Nephron progenitor cell (in vitro differentiated cells): ENCODE results near the gene FUT4.

Experiments
- DNase-seq: peaks from one replicate; pipeline ENCODE4 v3.0.0; 2021
- H3K27ac Mint-ChIP-seq: 2 replicates; pipeline ENCODE4 v1.8.0; 2021; ENCODE audit warnings: mild to moderate bottlenecking, moderate library complexity, mixed read lengths
- H3K27me3 Mint-ChIP-seq: 2 replicates; pipeline ENCODE4 v1.8.0; 2021; ENCODE audit warnings: mild to moderate bottlenecking, low read depth, mixed read lengths; ENCODE audit not compliant: poor library complexity
- H3K36me3 Mint-ChIP-seq: 2 replicates; pipeline ENCODE4 v1.8.0; 2021; ENCODE audit warnings: low read depth, mixed read lengths
- H3K4me1 Mint-ChIP-seq: 2 replicates; pipeline ENCODE4 v1.8.0; 2021; ENCODE audit warnings: mixed read lengths
- H3K4me3 Mint-ChIP-seq: 2 replicates; pipeline ENCODE4 v1.8.0; 2021; ENCODE audit warnings: mild to moderate bottlenecking, moderate library complexity, mixed read lengths
- H3K9me3 Mint-ChIP-seq: 2 replicates; pipeline ENCODE4 v1.8.0; 2021; ENCODE audit warnings: mild to moderate bottlenecking, moderate library complexity, mixed read lengths
- TF ChIP-seq, protein P1 (sequence below): fragments of 200-600 bp; sonication (generic); IDR thresholded peaks from 2 replicates; pipeline ENCODE4 v1.5.0; 2021; ENCODE audit warnings: antibody characterized with exemption

Gene FUT4

DNA sequence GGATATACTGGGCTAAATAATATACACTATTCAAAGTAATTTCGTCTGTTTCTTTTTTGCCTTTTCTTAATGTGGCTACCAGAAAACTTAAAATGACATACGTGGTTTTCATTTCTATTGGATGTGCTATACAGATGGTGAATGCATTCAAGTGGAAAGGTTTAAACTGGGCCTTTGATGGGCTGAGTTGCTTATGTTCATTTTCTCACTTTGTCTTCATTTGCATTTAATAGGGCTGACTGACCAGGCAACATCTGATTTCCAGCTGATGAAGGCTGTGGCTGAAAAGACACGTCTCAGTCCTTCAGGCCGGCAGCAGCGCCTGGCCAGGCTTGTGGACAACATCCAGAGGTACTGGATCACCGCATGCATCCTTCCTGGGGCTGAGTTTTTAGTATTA, 51.4 kb downstream of the FUT4 start:
- H3K4me3 Mint-ChIP-seq: no peak overlapping the region

DNA sequence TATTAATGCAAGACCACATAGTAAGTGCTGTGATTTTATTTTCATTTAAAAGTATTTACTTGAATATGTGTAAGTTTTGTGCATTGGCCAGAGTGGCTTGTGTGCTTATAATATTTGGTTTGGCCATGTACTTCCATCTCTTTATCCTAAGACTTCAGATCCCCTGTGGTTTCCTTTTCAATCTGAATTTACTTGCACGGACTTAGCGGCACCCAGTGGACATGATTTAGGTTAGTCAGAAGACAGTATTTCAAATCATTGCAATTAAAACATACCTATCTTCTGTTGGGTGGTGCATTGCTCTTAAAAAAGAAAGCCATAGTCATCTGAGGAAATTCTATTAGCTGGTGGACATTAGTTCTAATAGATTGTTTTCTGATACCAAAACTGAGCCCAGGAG, 54.2 kb downstream of the FUT4 start:
- H3K4me3 Mint-ChIP-seq: no peak overlapping the region
- H3K4me1 Mint-ChIP-seq: no peaks in the 10 kb centered on the region

More for the DNA sequence above, 51.4 kb downstream of the FUT4 start:
- TF ChIP-seq, protein P1, sequence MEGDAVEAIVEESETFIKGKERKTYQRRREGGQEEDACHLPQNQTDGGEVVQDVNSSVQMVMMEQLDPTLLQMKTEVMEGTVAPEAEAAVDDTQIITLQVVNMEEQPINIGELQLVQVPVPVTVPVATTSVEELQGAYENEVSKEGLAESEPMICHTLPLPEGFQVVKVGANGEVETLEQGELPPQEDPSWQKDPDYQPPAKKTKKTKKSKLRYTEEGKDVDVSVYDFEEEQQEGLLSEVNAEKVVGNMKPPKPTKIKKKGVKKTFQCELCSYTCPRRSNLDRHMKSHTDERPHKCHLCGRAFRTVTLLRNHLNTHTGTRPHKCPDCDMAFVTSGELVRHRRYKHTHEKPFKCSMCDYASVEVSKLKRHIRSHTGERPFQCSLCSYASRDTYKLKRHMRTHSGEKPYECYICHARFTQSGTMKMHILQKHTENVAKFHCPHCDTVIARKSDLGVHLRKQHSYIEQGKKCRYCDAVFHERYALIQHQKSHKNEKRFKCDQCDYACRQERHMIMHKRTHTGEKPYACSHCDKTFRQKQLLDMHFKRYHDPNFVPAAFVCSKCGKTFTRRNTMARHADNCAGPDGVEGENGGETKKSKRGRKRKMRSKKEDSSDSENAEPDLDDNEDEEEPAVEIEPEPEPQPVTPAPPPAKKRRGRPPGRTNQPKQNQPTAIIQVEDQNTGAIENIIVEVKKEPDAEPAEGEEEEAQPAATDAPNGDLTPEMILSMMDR: no peak
- no peak for DNase-seq
- Mint-ChIP-seq H3K27me3 (peaks cover 13% of the 10 kb centered on the region), H3K9me3 (peaks cover 6% of the 10 kb centered on the region), H3K4me1 (peaks cover 8% of the 10 kb centered on the region), H3K27ac (no peak overlapping the region), H3K36me3 (no peaks in the 10 kb centered on the region)

More for the DNA sequence above, 54.2 kb downstream of the FUT4 start:
- DNase-seq: no peak
- Mint-ChIP-seq H3K9me3 (peaks cover 8% of the 10 kb centered on the region), H3K27me3 (peaks cover 5% of the 10 kb centered on the region), H3K27ac (no peak overlapping the region), H3K36me3 (no peaks in the 10 kb centered on the region)
- TF ChIP-seq, protein P1: no peak
